HEK293T (cell line): Measurements from ENCODE around the gene ZMYND12.

Experiments
- FOXK2 ChIP-seq: fragments of 450-650 bp; IDR thresholded peaks from 2 replicates; pipeline ENCODE4 v1.6.1; 2016; ENCODE audit warnings: mild to moderate bottlenecking
- FOXM1 ChIP-seq: fragments of 450-650 bp; IDR thresholded peaks from 2 replicates; pipeline ENCODE4 v1.6.1; 2017; ENCODE audit warnings: mild to moderate bottlenecking, borderline replicate concordance
- ZNF384 ChIP-seq: fragments of 450-650 bp; IDR thresholded peaks from 2 replicates; pipeline ENCODE4 v1.6.1; 2016

- TF ChIP-seq FOXK2 (no peak), FOXM1 (no peak), ZNF384 (no peak)
Measured at GRCh38 chr1:42430286-42431135, 25.3 kb downstream of the ZMYND12 start.
